T-helper 2 cell treated with Interferon-gamma antibody and Interleukin-4, amounts not matched to agents 5 μg/mL and 100 μg/mL, for 36 hours (primary cell): ENCODE data around the gene PGR.
"Not testable (repeated sequence)": the region's sequence is repeated elsewhere in the genome, so short reads cannot be mapped to it uniquely, and the experiment has no call there.

ENCODE experiments used
- DNase-seq: peaks from one replicate; pipeline ENCODE4 v3.0.0; 2021; ENCODE audit warnings: low spot score
- H3K27ac Mint-ChIP-seq: one replicate; pipeline ENCODE4 v1.8.0; 2021; ENCODE audit warnings: mild to moderate bottlenecking, mixed read lengths
- H3K27me3 Mint-ChIP-seq: one replicate; pipeline ENCODE4 v1.8.0; 2021; ENCODE audit warnings: low read depth, mixed read lengths
- H3K36me3 Mint-ChIP-seq: one replicate; pipeline ENCODE4 v1.8.0; 2021; ENCODE audit warnings: low read depth, mixed read lengths
- H3K4me1 Mint-ChIP-seq: one replicate; pipeline ENCODE4 v1.8.0; 2021; ENCODE audit warnings: low read depth, mixed read lengths
- H3K4me3 Mint-ChIP-seq: one replicate; pipeline ENCODE4 v1.8.0; 2022; ENCODE audit warnings: mild to moderate bottlenecking, moderate library complexity, mixed read lengths
- H3K9me3 Mint-ChIP-seq: one replicate; pipeline ENCODE4 v1.8.0; 2021; ENCODE audit warnings: mixed read lengths

The PGR gene

DNA sequence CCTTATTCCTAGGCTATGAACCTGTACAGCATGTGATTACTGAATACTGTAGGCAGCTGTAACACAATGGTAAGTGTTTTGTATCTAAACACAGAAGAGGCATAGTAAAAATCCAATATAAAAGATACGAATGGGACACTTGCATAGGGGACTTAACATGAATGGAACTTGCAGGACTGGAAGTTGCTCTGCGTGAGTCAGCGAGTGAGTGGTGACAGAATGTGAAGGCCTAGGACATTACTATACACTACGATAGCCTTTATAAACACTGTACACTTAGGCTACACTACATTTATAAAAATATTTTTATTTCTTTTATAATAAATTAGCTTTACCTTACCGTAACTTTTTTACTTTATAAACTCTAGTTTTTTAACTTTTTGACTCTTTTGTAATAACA is 81.1 kb downstream of the PGR start:
- Mint-ChIP-seq H3K4me3 (no peak overlapping the region), H3K36me3 (no peaks in the 10 kb centered on the region), H3K27ac (no peak overlapping the region), H3K9me3 (peaks cover 4% of the 10 kb centered on the region), H3K27me3 (no peaks in the 10 kb centered on the region), H3K4me1 (no peaks in the 10 kb centered on the region)
- no peak for DNase-seq

DNA sequence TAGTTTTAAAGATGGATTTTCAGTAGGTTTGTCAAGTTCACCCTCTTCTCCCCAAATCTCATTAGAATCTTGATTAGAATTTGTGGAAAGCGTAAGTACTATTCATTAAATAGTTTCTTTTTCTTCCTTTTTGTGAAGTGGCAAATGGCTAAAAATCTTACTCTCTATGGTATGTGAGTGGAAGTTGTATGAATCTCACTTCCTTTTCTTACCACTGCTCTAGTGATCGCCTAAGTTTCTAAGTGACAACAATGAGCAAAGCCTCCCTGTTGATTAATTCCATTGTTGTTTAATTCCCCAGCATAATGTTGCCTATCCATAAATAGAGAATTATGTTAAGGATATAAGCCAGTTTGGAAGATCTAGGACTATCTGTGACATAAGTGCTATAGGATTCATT is 82.7 kb downstream of the PGR start:
- no peaks in the 10 kb centered on the region for H3K36me3 Mint-ChIP-seq
- no peak overlapping the region for H3K4me3 Mint-ChIP-seq
- H3K27ac Mint-ChIP-seq, result no peak overlapping the region
- H3K9me3 Mint-ChIP-seq, result peaks cover 4% of the 10 kb centered on the region
- H3K4me1 Mint-ChIP-seq, result no peaks in the 10 kb centered on the region
- no peak for DNase-seq
- H3K27me3 Mint-ChIP-seq, result no peaks in the 10 kb centered on the region

DNA sequence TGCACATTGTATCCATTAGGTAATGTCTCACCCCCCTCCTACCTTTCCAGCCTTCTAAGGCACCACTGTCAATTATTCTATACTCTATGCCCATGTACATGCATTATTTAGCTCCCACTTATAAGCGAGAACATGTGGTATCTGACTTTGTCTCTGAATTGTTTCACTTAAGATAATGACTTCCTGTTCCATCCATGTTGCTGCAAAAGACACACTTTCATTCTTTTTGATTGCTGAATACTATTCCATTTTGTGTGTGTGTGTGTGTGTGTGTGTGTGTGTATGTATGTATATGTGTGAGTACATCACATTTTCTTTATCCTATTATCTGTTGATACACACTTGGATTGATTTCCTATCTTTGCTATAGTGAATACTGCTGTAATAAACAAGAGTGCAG is 84.2 kb downstream of the PGR start:
- Mint-ChIP-seq H3K4me1 (no peaks in the 10 kb centered on the region), H3K4me3 (no peak overlapping the region), H3K9me3 (peaks cover 4% of the 10 kb centered on the region), H3K27me3 (no peaks in the 10 kb centered on the region), H3K36me3 (no peaks in the 10 kb centered on the region), H3K27ac (no peak overlapping the region)
- DNase-seq, result no peak

DNA sequence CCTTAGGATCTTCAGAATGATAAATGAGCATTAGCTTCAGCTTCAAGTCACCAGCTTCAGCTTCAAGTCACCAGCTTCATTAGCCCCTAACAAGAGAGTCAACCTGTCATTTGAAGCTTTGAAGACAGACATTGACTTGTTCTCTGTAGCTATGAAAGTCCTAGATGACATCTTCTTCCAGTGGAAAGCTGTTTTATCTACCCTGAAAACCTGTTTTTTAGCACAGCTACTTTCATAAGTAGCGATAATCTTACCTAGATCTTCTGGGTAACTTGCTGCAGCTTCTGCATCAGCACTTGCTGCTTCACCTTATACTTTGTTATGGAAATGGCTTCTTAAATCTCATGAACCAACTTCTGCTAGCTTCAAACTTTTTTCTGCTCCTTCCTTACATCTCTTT is 85.7 kb downstream of the PGR start:
- Mint-ChIP-seq H3K4me1 (no peaks in the 10 kb centered on the region), H3K4me3 (no peak overlapping the region), H3K9me3 (peaks cover 4% of the 10 kb centered on the region), H3K27ac (no peak overlapping the region), H3K27me3 (no peaks in the 10 kb centered on the region), H3K36me3 (no peaks in the 10 kb centered on the region)
- no peak for DNase-seq

DNA sequence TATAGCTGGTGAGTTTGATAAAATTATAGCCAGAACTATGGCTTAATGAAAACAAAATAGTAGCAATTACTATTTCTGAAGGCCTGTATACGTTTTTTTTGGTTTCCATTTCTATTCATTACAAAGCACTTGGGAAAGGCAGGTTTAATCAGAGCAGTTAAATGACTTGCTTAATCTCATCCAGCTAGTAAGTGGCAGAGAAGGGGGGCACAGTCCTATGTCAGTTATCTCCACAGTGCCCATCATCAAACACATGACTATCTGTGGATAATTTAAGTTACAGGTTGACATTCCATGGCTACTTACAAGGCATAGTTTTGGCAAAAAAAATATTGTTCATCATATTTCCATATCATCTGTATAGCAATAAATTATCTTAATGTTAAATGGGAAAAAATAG is 93.7 kb downstream of the PGR start:
- no peak overlapping the region for H3K4me3 Mint-ChIP-seq
- no peaks in the 10 kb centered on the region for H3K4me1 Mint-ChIP-seq
- no peak for DNase-seq
- no peak overlapping the region for H3K27ac Mint-ChIP-seq
- H3K36me3 Mint-ChIP-seq, result no peaks in the 10 kb centered on the region
- H3K9me3 Mint-ChIP-seq, result peaks cover 5% of the 10 kb centered on the region
- H3K27me3 Mint-ChIP-seq, result no peaks in the 10 kb centered on the region

DNA sequence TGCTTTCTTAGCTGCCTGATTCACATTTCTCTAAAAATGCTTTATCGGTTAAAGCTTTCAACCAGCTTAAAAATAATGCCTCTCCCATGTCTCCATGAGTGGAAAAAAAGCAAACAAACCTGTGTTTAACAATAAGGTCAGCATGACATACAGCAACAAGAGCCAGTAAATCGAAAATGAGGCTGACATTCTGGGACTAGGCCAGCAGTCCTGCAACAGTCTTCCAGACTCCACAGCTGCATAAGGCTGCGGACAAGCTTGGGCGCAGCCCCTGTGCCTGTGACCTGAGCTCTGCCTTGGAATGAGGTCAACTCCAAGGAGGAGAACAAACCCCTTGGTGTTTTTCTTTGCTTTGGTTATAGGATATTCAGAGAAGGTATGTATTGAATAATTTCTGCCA is 95.5 kb downstream of the PGR start:
- H3K9me3 Mint-ChIP-seq, result peaks cover 5% of the 10 kb centered on the region
- H3K4me1 Mint-ChIP-seq, result no peaks in the 10 kb centered on the region
- H3K27ac Mint-ChIP-seq, result no peak overlapping the region
- no peak for DNase-seq
- no peaks in the 10 kb centered on the region for H3K27me3 Mint-ChIP-seq
- no peak overlapping the region for H3K4me3 Mint-ChIP-seq
- no peaks in the 10 kb centered on the region for H3K36me3 Mint-ChIP-seq

DNA sequence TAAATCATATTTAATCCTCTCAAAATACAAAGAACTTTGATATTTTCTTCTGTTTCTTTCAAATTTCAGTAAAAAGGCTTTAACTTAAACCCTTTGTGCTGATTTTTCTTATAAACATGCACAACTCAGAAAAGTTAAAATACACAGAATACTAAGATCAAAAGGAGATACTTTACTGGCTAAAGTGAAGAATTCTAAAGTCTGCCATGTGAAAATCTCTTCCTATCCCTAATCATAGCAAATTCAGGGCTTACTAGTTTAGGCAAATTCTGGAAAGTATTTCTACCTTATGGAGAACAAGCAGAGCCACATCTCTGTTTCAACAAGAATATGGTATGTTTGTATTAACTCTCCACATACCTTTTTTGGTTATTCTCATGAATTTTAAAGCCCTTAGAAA is 96.6 kb downstream of the PGR start:
- H3K27ac Mint-ChIP-seq, result no peak overlapping the region
- no peaks in the 10 kb centered on the region for H3K27me3 Mint-ChIP-seq
- H3K4me3 Mint-ChIP-seq, result no peak overlapping the region
- peaks cover 5% of the 10 kb centered on the region for H3K9me3 Mint-ChIP-seq
- no peaks in the 10 kb centered on the region for H3K36me3 Mint-ChIP-seq
- H3K4me1 Mint-ChIP-seq, result no peaks in the 10 kb centered on the region
- DNase-seq, result no peak

DNA sequence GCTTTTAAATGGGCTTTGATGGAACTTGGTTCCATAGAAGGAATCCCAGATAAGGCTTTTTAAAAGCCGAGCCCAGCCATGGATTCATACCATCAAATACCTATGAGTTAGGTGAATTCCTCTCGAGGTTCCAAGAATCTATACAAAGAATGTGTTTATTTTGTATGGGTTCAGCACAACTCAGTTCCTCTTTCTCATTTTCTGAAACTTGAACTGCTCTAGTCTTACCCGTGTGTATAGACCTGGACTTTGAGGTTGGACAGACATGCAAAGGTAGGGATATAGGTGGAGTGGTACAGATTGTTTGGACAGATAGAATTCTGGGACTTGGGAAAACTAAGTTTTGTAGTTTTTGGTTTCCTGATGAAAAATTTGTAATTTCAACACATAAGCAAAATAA is 97.9 kb downstream of the PGR start:
- Mint-ChIP-seq H3K4me1 (no peaks in the 10 kb centered on the region), H3K36me3 (no peaks in the 10 kb centered on the region), H3K27me3 (no peaks in the 10 kb centered on the region), H3K9me3 (peaks cover 5% of the 10 kb centered on the region), H3K27ac (no peak overlapping the region), H3K4me3 (no peak overlapping the region)
- DNase-seq, result no peak

DNA sequence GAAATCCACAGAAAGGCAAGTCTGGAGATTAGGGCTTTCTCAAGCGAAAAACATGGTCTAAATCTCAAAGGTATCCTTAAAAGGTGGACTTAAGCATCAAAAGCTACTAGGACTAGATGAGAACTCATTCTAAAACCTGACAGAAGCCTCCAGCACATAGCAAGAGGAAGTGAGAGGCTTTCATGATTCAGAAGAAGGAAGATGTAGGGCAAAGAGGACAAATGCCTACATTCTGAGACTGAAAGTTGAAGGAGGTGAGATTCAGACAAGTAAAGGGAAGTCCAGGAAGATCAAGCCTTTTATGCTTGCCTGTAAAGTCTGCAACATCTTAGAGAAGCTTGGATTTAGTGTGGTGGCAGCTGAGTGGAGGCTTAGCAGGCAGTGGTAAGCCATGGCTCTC is 98.9 kb downstream of the PGR start:
- no peak for DNase-seq
- H3K9me3 Mint-ChIP-seq, result peaks cover 5% of the 10 kb centered on the region
- H3K4me1 Mint-ChIP-seq, result no peaks in the 10 kb centered on the region
- H3K36me3 Mint-ChIP-seq, result no peaks in the 10 kb centered on the region
- no peak overlapping the region for H3K4me3 Mint-ChIP-seq
- H3K27ac Mint-ChIP-seq, result no peak overlapping the region
- H3K27me3 Mint-ChIP-seq, result no peaks in the 10 kb centered on the region

DNA sequence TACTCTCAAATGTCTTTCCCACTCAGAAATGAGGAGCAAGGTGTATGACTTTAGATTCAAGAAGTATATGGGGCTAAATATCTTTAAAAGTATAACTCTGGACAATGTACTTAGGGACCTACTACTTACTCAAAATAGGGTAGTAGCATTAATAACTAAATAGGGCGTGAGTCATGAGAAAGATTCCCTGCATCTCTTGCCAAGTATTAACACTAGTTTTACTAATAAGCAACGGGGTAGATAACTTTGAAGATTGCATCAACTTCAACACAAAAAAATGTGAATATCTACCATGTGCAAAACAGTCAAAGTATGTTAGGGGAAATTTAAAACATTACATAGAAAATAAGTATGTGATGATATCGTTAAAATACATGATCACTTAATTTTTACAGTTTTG is 99.6 kb downstream of the PGR start:
- DNase-seq, result no peak
- Mint-ChIP-seq H3K4me3 (no peak overlapping the region), H3K9me3 (peaks cover 5% of the 10 kb centered on the region), H3K36me3 (no peaks in the 10 kb centered on the region), H3K27ac (no peak overlapping the region), H3K4me1 (no peaks in the 10 kb centered on the region), H3K27me3 (no peaks in the 10 kb centered on the region)

DNA sequence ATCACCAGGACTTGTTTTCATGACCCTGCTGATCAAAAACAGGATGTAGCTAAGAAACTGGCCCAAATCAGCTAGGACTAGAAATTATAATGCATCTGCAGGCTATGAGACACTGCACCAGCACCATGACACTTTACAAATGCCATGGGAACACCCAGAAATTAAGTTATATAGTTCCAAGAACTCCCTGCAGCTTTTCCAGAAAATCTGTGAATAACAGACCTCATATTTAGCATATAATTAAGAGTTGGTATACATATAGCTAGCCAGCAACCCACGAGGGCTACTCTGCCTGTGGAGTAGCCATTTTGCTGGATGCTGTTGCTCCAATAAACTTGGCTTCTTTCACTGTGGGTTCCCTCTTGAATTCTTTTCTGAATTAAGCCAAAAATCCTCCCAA is 101.0 kb downstream of the PGR start:
- Mint-ChIP-seq H3K36me3 (no peaks in the 10 kb centered on the region), H3K27ac (no peak overlapping the region), H3K4me1 (no peaks in the 10 kb centered on the region), H3K4me3 (no peak overlapping the region), H3K27me3 (no peaks in the 10 kb centered on the region), H3K9me3 (peaks cover 5% of the 10 kb centered on the region)
- no peak for DNase-seq

DNA sequence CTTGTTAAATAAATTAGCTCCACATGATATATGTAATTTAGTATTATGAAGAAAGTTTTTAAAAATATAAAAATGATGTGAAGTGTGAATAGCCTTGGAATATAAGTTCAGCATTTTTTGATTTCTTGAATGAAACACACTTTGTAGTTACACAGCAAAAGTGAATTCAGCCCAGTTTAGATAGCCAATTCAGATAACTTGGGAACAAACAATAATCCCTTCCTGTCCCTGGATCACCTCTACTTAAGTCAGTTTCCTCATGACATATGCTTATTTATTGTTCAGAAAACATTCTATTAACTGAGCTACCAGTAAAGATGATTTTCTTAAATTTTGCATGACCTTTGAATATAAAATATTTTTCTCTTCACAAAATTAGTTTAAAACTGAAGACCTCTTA is 107.4 kb downstream of the PGR start:
- no peaks in the 10 kb centered on the region for H3K36me3 Mint-ChIP-seq
- H3K4me3 Mint-ChIP-seq, result no peak overlapping the region
- no peak for DNase-seq
- H3K27me3 Mint-ChIP-seq, result no peaks in the 10 kb centered on the region
- H3K27ac Mint-ChIP-seq, result no peak overlapping the region
- H3K9me3 Mint-ChIP-seq, result no peaks in the 10 kb centered on the region
- H3K4me1 Mint-ChIP-seq, result no peaks in the 10 kb centered on the region

DNA sequence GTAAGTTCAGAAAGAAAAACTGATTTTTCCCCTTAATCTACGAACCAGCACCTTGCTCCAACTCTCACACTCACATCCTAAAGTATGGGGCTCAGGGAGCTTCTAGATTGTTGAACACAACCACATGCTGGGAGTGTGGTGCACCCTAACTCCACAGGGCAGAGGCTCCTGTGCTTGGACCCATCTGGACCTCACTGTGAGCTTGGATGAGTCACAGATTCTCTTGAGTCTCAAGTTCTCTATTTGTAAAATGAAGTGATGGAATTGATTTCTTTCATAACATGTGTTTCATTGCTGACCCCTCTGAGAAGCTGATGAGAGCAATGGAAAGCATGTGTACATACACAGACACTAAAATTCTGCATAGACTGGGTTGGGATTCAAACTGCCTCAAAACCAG is 109.7 kb downstream of the PGR start:
- H3K4me3 Mint-ChIP-seq, result no peak overlapping the region
- H3K27me3 Mint-ChIP-seq, result no peaks in the 10 kb centered on the region
- H3K9me3 Mint-ChIP-seq, result peaks cover 7% of the 10 kb centered on the region

DNA sequence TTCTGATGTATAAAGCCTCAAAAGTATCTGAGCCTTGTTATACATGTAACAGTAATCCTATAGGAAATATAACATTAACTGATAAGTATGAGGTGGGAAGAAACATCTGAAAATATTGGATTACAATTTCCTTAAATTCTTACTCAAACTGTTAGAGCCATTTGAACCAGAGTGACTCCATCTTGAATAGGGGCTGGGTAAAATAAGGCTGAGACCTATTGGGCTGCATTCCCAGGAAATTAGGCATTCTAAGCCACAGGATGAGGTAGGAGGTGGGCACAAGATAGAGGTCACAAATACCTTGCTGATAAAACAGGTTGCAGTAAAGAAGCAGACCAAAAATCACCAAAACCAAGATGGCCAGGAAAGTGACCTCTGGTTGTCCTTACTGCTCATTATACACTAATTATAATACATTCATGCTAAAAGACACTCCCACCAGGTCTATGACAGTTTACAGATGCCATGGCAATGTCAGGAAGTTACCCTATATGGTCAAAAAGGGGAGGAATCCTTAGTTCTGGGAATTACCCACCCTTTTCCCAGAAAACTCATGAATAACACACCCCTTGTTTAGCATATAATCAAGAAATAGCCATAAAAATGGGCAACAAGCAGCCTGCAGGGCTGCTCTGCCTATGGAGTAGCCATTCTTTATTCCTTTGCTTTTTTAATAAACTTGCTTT is 114.9 kb downstream of the PGR start:
- no peak for DNase-seq
- Mint-ChIP-seq H3K4me1 (no peaks in the 10 kb centered on the region), H3K27me3 (no peaks in the 10 kb centered on the region), H3K36me3 (no peaks in the 10 kb centered on the region), H3K27ac (no peak overlapping the region), H3K4me3 (no peak overlapping the region), H3K9me3 (peaks cover 15% of the 10 kb centered on the region)

More for the DNA sequence above, 109.7 kb downstream of the PGR start:
- no peak overlapping the region for H3K27ac Mint-ChIP-seq
- DNase-seq, result no peak
- H3K36me3 Mint-ChIP-seq, result no peaks in the 10 kb centered on the region
- no peaks in the 10 kb centered on the region for H3K4me1 Mint-ChIP-seq

DNA sequence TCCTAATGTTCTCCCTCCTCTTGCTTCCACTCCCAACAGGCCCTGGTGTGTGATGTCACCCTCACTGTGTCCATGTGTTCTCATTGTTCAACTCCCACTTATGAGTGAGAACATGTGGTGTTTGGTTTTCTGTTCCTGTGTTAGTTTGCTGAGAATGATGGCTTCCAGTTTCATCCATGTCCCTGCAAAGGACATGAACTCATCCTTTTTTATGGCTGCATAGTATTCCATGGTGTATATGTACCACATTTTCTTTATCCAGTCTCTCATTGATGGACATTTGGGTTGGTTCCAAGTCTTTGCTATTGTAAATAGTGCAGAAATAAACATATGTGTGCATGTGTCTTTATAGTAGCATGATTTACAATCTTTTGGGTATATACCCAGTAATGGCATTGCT is 115.9 kb downstream of the PGR start:
- H3K9me3 Mint-ChIP-seq, result peaks cover 15% of the 10 kb centered on the region
- not testable (repeated sequence) for H3K4me3 Mint-ChIP-seq

More for the DNA sequence above, 115.9 kb downstream of the PGR start:
- not testable (repeated sequence) for H3K27me3 Mint-ChIP-seq, H3K4me1 Mint-ChIP-seq, H3K36me3 Mint-ChIP-seq, DNase-seq, H3K27ac Mint-ChIP-seq
